Middle frontal gyrus (tissue), 1 donor: ENCODE data around the gene MYOZ2.
"Not testable (repeated sequence)": the region's sequence is repeated elsewhere in the genome, so short reads cannot be mapped to it uniquely, and the experiment has no call there.

Experiments
- DNase-seq: peaks from one replicate; pipeline ENCODE4 v3.0.0-alpha.2; 2015; ENCODE audit warnings: low spot score; ENCODE audit errors: extremely low spot score

The MYOZ2 gene

DNA sequence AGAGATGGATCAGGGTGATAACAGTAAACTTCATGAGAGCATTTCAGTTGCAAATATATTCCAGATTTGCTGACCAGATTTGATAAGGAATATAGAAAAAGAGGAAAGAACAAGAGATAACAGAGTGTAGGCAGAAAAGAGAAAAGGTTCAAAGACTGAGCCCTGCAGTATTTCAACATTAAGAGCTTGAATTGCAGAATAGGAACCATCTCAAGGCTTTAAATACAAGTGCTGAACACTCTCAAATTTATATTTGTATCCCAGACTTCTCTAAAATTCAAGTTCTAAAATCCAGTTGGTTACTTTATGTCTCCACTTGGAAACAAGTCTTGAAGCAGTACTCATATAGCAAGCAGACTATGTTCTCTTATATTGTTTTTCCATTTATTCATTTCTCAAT is 9.7 kb upstream of the MYOZ2 start:
- DNase-seq, result no peak

DNA sequence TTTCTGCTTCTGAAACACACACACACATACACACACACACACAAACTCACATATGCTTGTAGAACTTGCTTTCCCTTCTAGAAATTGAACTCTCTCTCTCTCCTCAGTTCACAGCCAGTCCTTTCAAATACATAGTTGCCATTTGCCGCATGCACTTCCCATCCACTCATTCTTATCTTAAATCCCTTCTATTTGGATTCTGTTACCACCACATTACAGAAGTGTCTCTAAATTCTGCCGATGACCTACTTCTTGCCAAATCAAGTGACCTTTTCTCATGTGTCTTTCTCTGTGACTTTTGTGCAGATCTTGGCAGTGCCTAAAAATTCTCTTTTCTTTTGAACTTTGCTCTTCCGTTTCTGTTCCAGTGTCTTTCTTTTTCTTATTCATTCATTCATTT is 7.5 kb upstream of the MYOZ2 start:
- DNase-seq, result no peak

DNA sequence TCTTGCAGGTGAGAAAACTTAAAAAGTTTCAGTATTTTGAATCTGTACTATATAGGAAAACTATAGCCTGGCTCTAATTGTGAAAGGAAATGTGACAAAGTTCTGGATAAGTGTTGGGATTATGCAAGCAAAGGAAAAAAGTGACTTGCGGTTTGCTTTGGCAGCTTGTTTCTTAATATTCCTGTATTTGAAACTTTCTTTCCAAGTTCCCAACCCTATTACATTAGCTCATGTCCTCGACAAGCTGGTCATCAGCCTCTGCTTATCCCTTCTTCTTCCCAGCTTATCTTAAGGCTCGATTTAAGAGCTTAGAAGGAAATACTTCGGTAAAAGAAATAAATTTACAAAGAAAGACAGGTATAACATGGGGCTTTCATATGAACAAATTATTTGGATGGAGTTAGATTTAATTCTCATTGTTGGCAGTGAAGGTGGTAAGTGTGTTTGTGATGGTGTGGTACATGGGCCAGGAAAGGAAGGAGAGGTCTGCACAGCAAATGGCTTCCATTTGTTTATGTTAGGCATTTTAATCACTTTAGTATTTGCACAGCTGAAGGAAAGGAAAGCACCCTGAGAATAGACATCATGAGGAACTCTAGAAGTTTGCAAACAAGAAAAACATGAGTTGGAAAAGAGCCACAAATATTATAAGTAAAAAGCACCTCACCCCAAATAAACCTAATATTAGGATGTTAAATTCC is 5.1 kb upstream of the MYOZ2 start:
- no peak for DNase-seq

DNA sequence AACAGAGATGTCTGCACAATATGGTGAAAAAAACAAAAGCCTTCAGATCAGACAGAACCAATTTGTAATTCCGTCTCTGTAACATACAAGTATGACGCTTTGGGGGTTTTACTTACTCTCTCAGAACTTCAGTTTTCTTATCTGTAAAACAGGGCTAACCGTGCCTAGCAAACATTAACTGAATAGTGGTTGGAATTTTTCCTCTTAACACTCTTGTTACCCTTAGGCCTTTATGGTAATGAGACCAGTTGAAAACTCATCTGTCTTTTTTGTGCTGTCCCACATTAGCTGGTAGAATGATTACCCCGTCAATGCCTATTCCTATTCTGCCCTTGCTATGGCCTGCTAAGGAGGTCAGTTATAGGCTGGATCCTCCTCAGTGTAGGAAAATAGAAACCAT is 4.5 kb upstream of the MYOZ2 start:
- no peak for DNase-seq

DNA sequence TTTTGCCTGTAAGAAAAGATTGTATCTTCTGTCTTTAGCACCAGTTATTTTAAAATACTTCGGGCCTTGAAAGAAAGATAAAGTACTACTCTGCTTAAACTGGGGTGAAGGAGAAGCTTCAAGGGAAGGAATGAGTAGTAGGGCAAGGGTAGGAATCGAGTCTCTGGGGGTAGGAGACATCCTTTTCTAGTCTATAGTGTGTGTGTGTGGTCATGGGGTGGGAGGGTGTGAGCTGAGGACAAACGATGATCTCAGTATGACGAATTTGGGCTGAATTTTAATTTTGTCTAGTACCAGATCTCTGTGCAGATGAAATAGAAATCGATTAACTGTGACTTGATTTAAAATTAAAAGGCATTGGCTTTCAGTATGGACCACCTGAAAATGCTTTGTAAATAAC is 3.3 kb upstream of the MYOZ2 start:
- no peak for DNase-seq

DNA sequence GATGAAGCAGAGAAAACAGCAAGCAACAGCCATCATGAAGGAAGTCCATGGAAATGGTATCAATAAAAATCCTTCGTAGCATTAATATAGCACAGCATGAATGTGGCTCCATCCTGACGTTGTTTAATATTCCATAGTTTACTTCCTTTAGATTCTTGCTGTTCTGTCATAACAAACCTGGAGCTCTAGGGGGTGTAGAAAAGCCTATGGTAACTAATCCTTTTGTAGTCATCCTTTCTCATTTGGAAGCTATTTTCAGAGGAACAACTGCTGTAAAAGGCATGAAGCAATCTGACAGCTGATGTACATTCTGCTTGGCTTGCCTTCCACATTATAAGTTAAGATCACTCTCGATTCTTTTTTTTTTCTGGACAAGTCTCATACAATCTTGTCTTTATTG is 914 bp downstream of the MYOZ2 start:
- DNase-seq, result no peak

DNA sequence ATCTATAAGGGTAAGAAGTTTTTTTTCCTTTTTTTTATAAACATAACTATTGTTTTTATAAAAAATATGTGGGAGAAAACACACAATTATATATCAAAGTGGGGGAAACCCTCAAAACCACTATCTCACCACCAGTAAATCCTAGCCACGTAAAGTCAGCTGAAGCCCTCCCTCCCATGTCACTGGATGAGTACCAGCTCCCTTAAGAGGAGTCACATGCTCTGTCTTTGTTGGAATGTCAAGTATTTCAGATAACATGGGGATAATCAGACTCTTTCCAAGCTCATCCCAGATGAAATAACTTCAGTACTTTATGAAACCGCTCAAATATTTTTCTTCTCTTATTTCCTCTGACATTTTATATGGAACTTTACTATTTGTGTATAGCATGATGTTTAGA is 2.4 kb downstream of the MYOZ2 start:
- DNase-seq, result no peak

DNA sequence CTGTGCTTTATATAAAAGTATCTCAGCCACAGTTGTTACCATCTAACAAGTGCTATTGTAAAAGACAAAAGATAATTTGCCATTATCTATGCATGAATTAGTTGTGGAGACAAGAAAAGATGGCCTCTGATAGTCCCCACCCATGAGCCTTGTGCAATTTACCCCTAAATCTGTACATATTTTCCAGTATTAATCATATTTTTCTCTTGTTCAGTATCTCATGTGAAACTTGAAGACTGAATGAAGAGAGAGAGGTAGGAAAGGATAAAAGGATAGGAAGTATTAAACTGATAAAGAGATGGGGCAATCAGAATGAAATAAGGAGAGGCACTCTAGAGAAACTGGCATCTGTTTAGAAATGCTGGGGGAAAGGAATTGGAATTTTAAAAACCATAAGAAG is 3.7 kb downstream of the MYOZ2 start:
- DNase-seq, result no peak

DNA sequence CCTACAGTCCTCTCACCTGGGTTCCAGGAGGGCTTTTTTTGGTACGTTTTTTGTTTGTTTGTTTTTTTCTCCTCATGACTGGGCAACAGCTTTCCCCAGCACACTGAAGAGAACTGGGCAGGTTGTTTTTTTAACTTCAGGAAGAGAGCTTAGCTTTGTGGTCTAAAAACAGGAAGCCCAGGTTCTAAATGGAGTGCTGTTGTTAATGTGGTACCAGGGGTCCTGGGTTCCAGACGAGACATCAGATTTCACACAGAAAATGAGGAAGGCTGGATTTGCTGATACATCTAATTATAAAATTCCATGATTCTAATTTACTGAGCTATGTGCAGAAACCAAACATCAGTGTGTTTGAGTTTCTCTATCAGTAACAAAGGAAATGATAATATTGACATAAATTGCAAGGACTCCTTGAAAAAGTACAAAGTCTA is 4.2 kb downstream of the MYOZ2 start:
- no peak for DNase-seq

DNA sequence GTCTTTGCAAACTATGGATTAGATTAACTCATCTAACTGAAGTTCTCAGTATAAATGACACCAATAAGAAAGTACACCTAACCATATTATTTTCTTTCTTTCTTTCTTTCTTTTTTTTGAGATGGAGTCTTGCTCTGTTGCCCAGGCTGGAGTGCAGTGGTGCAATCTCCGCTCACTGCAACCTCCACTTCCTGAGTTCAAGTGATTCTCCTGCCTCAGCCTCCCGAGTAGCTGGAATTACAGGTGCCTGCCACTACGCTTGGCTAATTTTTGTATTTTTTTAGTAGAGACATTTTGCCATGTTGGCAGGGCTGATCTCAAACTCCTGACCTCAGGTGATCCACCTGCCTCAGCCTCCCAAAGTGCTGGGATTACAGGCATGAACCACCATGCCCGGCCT is 5.7 kb downstream of the MYOZ2 start:
- not testable (repeated sequence) for DNase-seq

DNA sequence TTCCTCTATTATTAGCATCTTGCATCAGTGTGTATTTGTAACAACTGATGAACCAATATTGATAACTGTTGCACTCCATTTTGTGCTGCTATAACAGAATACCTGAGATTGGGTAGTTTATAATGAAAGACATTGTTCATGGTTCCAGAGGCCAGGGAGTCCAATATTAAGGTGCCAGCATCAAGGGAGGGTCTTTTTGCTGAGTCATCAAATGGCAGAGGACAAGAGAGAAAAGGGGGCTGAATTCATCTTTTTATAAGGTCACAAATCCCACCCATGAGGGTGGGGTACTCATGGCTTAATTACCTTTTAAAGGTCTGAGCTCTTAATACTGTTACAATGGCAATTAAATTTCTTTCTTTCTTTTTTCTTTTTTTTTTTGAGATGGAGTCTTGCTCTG is 7.2 kb downstream of the MYOZ2 start:
- no peak for DNase-seq

DNA sequence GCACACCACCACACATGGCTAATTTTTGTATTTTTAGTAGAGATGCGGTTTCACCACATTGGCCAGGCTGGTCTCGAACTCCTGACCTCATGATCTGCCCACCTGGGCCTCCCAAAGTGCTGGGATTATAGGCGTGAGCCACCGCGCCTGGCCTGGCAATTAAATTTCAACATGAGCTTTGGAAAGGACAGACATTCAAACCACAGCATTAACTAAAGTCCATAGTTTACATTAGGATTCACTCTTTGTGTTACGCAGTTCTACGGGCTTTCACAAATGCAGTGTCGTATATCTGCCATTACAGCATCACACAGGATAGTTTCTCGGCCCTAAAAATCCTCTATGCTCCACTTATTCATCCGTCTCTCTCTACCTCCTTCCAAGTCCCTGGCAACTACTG is 7.7 kb downstream of the MYOZ2 start:
- not testable (repeated sequence) for DNase-seq

DNA sequence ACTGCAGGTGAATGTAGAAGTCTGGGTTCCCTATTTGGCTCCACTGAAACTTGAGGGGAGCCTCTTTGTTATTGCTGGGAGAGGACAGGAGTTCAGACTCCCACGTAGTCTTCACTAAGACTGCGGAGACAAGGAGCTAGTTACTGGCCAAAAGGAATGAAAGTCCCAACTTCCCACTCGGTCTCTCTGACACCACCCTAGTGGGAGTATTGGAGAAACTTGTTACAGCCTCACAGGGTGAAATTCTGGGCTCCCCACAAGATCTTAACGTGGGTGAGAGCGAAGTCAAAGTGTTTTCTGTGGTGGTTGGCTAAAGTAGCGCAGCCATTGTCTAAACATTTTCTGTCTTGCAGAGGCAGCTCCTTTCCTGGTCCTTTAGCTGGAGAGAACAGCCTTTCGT is 13.5 kb downstream of the MYOZ2 start:
- no peak for DNase-seq

DNA sequence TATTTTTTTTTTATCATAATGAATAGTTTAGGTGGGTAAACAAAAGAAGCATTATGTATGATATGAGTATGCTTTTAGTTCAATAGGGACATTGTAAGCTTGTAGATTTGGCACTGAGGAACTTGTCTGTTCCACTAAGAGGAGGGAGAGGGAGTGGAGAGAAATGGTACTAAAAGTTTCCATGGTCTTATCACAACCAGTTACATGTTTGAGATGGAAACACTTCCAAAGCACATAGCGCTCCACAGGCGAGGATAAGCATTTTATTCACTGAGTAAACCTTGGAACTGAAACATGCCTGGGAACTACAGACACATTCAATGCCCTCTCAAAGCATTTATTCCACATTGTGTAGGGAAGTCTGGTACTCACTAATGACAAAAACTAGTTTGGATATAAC is 15.5 kb downstream of the MYOZ2 start:
- DNase-seq, result no peak

DNA sequence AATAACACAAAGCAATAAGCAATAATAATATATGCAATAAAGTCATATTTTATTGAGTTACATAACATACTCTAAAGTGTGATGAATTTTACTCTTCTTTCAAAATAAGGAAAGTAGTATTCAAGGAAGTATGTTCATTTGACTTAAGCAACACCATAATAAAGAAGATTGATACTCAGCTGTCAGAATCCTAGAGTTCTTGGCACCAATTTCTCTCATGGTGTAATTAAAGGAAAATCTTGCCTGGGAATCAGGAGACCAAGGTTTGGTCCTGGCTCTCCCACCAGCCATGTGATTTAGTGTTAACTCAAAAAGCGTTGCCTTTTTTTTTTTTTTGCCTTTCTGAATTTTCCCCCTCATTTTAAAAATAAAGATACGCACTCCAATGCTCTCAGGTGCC is 17.1 kb downstream of the MYOZ2 start:
- no peak for DNase-seq

DNA sequence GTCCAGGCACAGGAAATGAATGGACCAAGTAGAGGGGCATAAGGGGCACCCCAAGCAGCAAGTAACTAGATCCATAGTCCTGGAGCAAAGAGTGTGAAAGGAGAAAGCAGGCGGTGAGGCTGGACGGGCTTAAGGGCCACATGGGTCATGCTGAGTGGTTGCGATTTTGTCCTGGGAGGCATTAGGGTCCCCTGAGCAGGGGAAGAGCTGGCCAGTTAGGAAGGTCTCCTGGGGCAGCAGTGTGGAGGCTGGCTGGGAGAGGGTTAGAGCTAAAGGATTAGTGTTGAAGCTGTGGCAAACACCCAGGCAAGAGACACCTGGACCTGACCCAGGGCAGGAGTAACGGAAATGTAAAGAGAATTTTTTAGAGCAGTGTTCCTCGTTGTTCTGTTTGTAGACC is 26.5 kb downstream of the MYOZ2 start:
- no peak for DNase-seq

DNA sequence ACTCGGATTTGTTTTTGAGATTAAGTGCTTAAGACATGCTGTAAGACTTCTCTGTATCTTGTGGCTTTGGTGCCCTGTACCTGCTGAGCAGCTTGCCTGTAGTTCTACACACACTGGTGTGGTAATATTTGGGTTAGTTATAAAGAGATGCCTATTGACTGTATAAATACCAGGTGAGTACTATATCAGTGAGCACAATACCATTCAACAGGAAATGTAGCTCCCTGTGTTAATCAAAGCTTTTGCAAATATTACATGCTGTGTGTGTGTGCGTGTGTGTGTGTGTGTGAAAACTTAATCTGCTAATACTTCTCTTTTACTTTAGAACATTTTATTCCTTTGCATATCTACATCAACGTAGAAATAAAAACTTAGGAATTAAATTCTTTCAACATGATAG is 30.1 kb downstream of the MYOZ2 start:
- DNase-seq, result no peak

DNA sequence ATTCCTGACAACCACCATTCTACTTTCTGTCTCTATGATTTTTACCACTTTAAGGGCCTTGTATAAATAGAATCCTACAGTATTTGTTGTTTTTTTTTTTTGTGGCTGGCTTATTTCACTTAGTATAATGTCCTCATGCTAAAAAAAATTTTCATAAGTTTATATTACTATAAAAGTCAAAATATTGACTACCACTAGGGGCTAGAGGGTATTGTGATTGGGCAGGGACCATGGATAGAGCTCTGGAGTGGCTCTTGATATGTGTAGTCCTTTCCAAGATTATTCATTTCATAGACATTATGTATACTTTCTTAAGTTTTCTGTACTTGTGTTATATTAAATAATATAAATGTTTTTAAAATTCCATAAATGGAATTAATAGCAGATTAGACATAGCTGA is 34.6 kb downstream of the MYOZ2 start:
- DNase-seq, result no peak

DNA sequence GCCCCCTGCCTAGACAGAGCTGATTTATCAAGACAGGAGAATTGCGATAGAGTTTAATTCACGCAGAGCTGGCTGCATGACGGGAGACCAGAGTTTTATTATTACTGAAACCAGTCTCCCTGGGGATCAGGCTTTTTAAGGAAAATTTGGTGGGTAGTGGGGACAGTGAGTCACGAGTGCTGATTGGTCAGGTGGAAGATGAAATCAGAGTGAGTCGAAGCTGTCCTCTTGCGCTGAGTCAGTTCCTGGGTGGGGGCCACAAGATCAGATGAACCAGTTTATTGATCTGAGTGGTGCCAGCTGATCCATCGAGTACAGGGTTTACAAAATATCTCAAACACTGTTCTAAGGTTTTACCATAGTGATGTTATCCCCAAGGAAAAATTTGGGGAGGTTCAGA is 36.6 kb downstream of the MYOZ2 start:
- no peak for DNase-seq

DNA sequence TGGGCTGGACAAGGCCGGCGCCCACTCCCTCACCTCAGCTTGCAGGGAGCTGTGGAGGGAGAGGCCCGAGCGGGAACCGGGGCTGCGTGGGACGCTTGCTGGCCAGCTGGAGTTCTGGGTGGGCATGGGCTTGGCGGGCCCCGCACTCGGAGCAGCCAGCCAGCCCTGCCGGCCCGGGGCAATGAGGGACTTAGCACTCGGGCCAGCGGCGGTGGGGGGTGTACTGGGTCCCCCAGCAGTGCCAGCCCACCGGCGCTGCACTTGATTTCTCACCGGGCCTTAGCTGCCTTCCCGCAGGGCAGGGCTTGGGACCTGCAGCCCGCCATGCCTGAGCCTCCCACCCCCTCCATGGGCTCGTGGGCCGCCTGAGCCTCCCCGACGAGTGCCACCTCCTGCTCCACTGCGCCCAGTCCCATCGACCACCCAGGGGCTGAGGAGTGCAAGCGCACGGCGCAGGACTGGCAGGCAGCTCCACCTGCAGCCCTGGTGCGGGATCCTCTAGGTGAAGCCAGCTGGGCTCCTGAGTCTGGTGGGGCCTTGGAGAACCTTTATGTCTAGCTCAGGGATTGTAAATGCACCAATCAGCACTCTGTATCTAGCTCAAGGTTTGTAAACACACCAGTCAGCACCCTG is 38.2 kb downstream of the MYOZ2 start:
- DNase-seq, result not testable (repeated sequence)

DNA sequence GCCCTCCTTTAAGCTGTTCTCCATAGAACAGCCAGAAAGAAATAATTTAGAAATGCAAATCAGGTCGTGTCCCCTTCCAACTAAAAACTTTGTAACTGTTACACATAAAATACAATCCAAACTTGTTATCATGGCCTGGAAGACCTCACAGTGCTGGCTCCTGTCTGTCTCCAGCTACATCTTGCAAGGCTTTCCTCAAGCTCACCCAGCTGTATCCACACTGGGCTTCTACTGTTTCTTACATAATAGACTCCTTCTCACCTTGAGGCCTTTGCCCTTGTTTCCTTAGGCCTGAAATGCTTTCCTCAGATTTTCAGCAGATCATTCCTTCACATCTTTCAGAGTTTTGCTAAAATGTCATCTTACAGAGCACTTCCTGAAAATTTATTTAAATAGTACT is 43.4 kb downstream of the MYOZ2 start:
- DNase-seq, result no peak

DNA sequence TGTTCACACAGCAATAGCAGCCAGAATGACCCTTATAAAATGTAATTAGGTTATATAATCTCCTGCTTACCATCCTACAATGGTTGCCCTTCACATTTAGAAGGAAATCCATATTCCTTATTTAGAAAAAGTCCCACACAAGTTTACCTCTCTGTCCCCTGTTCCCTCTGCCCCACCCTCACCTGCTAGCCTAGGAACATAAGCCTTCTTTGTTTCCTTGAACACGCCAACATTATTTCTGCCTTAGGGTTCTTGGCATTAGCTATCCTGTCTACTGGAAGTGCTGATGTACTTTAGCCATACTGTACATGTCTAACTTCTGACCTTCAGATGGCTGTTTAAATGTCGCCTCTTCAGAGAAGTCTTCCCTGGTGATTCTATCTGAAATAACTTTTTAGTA is 48.5 kb downstream of the MYOZ2 start:
- DNase-seq, result no peak

DNA sequence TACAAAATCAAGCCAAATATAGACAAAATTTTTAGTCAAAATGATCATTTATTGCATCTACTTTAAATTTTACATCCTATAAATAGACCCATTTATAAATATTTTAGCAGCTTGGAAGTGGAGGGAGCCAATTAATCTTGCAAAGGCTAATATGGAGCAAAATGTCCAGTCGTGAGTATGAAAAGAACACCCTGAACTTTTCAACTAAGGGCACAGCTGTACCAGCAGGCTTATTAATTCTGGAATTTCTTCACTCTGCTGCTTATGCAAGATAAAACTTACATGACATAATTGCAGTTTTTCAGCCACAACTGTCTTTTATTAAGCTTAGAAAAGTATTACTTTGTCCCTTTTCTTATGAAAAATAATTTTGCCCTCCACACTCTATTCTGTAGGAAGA is 54.0 kb downstream of the MYOZ2 start:
- no peak for DNase-seq
